Peyer's patch (tissue), 4 donors: Measurements from ENCODE around the gene TMEM163.

Experiments
- CTCF ChIP-seq, 6 experiments: fragments of 450-650 bp in 4 of 6; fragments of 200-600 bp in 2 of 6; sonication (generic) in 1 of 6; IDR thresholded peaks; one replicate each; pipeline ENCODE4 v1.5.1; 2017 to 2019; ENCODE audit warnings: antibody characterized with exemption in 6 of 6, mild to moderate bottlenecking in 3 of 6, moderate library complexity in 1 of 6
- POLR2A ChIP-seq, 2 donors: fragments of 450-650 bp; IDR thresholded peaks; one replicate each; pipeline ENCODE4 v1.5.1; 2017; ENCODE audit warnings: antibody characterized with exemption in 2 of 2, mild to moderate bottlenecking in 2 of 2, moderate library complexity in 2 of 2

- TF ChIP-seq CTCF (IDR thresholded peaks at IDR 0.05) = no peak
- no peak for TF ChIP-seq POLR2A (IDR thresholded peaks at IDR 0.05)
Measured at GRCh38 chr2:134470561-134471168, 248.1 kb downstream of the TMEM163 start.
